Fibroblast of lung (primary cell): Measurements from ENCODE around the gene RPH3AL. TPM values are rescaled to one million over a fixed set of nuclear protein-coding genes. Genes with fewer than 3 reads are reported as not detected.

ENCODE experiments used
- DNase-seq, 2 donors: peaks; one replicate each; pipeline versions ENCODE4 v3.0.0 to v3.0.0-alpha.2; 2010; ENCODE audit warnings: low read depth in 2 of 2
- H2AFZ ChIP-seq: 2 replicates; pipeline ENCODE4 v1.5.1; 2012; ENCODE audit warnings: low read length, control low read depth, inconsistent platforms
- H3K27ac ChIP-seq: 2 replicates; pipeline ENCODE4 v1.5.1; 2011; ENCODE audit warnings: low read length, control low read depth; ENCODE audit not compliant: insufficient read depth
- H3K27me3 ChIP-seq: 2 replicates; pipeline ENCODE4 v1.5.1; 2011; ENCODE audit warnings: mild to moderate bottlenecking, low read length; ENCODE audit not compliant: control insufficient read depth, insufficient read depth
- H3K36me3 ChIP-seq: 2 replicates; pipeline ENCODE4 v1.5.1; 2011; ENCODE audit warnings: low read length; ENCODE audit not compliant: control insufficient read depth, insufficient read depth
- H3K4me1 ChIP-seq: 2 replicates; pipeline ENCODE4 v1.5.1; 2011; ENCODE audit warnings: low read length; ENCODE audit not compliant: control insufficient read depth, insufficient read depth; ENCODE audit errors: extremely low read depth
- H3K4me2 ChIP-seq: 2 replicates; pipeline ENCODE4 v1.5.1; 2011; ENCODE audit warnings: low read length, control low read depth; ENCODE audit not compliant: insufficient read depth; ENCODE audit errors: extremely low read depth
- H3K4me3 ChIP-seq, 4 experiments: fragments of 200-600 bp in 1 of 4; sonication (generic) in 1 of 4; replicated peaks in 1 of 4; 2 replicates each; pipeline ENCODE4 v1.5.1; 2011 to 2016; ENCODE audit warnings: low read length in 4 of 4, low read depth in 3 of 4, mild to moderate bottlenecking in 3 of 4, control low read depth in 2 of 4, inconsistent platforms in 1 of 4, mixed read lengths in 1 of 4; ENCODE audit not compliant: insufficient read depth in 1 of 4; ENCODE audit errors: control extremely low read depth in 1 of 4
- H3K79me2 ChIP-seq: 2 replicates; pipeline ENCODE4 v1.5.1; 2012; ENCODE audit warnings: mild to moderate bottlenecking, low read length, inconsistent platforms; ENCODE audit not compliant: control insufficient read depth, insufficient read depth
- H3K9ac ChIP-seq: 2 replicates; pipeline ENCODE4 v1.5.1; 2011; ENCODE audit warnings: mild to moderate bottlenecking, low read length, control low read depth; ENCODE audit not compliant: insufficient read depth
- H3K9me3 ChIP-seq: 2 replicates; pipeline ENCODE4 v1.5.1; 2012; ENCODE audit warnings: low read depth, low read length; ENCODE audit not compliant: control insufficient read depth, insufficient read depth
- H4K20me1 ChIP-seq: 2 replicates; pipeline ENCODE4 v1.5.1; 2011; ENCODE audit warnings: low read length; ENCODE audit not compliant: control insufficient read depth, insufficient read depth; ENCODE audit errors: extremely low read depth
- EZH2 ChIP-seq: IDR thresholded peaks from 2 replicates; pipeline ENCODE4 v1.5.1; 2012; ENCODE audit warnings: low read length, control low read depth, mild to moderate bottlenecking; ENCODE audit errors: missing control alignments
- polyA plus RNA-seq, 2 donors: library from polyadenylated mRNA; depleted of rRNA in 1 of 2; stranded (reverse) in 1 of 2; unstranded in 1 of 2; fragments of >200 nt; gene quantifications; 2 replicates each; pipeline ENCODE4 v1.2.1, GENCODE V29; 2011 to 2012; ENCODE audit warnings: missing spikeins in 1 of 2
- total RNA-seq: library from RNA; depleted of rRNA; stranded (reverse); fragments of >200 nt; gene quantifications from 2 replicates; pipeline ENCODE4 v1.2.1, GENCODE V29; 2014
- TF ChIP-seq, protein P1 (sequence below), 2 donors: IDR thresholded peaks in 1 of 2; conservative IDR thresholded peaks in 1 of 2; 1 replicate in 1 of 2; 2 replicates in 1 of 2; pipeline ENCODE4 v1.5.1; 2011 to 2012; ENCODE audit warnings: low read length in 2 of 2, control low read depth in 1 of 2, inconsistent platforms in 1 of 2, low read depth in 1 of 2, mild to moderate bottlenecking in 1 of 2

RPH3AL gene
- total and polyA plus RNA-seq, 2 donors (not counting 1 experiment from before 2014, with no cell fraction given): 0.49 to 3.0 TPM

- no peak overlapping the region for H3K27ac ChIP-seq
- H2AFZ ChIP-seq: no peak overlapping the region
- no peaks in the 10 kb centered on the region for H3K79me2 ChIP-seq
- H3K9ac ChIP-seq: no peak overlapping the region
- peak overlapping the region; percentile 20 for H3K4me2 ChIP-seq
- DNase-seq: peak in 1 of 2 donors; percentile 19
- peak overlapping the region in 1 of 4 experiments; percentile 40 for H3K4me3 ChIP-seq
- no peaks in the 10 kb centered on the region for H3K4me1 ChIP-seq
- no peak for TF ChIP-seq EZH2
- TF ChIP-seq, protein P1, sequence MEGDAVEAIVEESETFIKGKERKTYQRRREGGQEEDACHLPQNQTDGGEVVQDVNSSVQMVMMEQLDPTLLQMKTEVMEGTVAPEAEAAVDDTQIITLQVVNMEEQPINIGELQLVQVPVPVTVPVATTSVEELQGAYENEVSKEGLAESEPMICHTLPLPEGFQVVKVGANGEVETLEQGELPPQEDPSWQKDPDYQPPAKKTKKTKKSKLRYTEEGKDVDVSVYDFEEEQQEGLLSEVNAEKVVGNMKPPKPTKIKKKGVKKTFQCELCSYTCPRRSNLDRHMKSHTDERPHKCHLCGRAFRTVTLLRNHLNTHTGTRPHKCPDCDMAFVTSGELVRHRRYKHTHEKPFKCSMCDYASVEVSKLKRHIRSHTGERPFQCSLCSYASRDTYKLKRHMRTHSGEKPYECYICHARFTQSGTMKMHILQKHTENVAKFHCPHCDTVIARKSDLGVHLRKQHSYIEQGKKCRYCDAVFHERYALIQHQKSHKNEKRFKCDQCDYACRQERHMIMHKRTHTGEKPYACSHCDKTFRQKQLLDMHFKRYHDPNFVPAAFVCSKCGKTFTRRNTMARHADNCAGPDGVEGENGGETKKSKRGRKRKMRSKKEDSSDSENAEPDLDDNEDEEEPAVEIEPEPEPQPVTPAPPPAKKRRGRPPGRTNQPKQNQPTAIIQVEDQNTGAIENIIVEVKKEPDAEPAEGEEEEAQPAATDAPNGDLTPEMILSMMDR (conservative IDR thresholded peaks at IDR 0.05 in 1 of 2, IDR thresholded peaks at IDR 0.05 in 1 of 2; ENCODE audit: low read depth in 1 of 2, low read length in 2 of 2): no peak
- H3K9me3 ChIP-seq: no peaks in the 10 kb centered on the region
- H3K27me3 ChIP-seq: no peaks in the 10 kb centered on the region
- H3K36me3 ChIP-seq: no peaks in the 10 kb centered on the region
- no peaks in the 10 kb centered on the region for H4K20me1 ChIP-seq
Observed at GRCh38 chr17:385178-385835, 32.7 kb upstream of the RPH3AL start.

DNA sequence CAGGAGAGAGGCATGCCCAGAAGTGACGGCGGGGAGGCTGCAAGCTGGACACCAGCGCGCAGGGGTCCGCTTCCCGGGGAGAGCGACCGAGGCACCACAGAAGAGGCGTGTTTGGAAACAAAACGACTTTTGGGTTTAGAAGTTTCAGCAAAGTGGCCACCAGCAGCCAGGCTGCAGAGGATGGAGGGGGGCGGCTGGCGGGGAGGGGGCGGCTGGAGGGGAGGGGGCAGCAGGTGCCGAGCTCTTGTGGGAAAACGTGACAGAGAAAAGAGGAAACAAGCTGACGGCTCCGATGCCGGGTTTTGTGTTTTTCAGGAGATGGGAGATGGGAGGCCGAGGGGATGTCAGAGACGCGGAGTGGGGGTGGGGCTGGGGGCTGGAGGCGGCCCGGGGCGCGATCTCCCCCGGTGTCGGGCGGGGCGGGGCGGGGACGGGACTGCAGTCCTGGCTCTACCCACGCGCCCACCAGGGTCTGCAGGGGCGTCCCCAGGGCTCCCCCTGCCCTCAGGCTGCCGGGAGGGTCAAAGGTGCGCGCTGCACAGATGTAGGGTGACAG lies 32.1 kb upstream of the RPH3AL start:
- no peaks in the 10 kb centered on the region for H3K9me3 ChIP-seq
- H2AFZ ChIP-seq: no peak overlapping the region
- no peak for DNase-seq
- H3K9ac ChIP-seq: no peak overlapping the region
- no peak overlapping the region for H3K4me3 ChIP-seq
- no peak overlapping the region for H3K4me2 ChIP-seq
- H3K27me3 ChIP-seq: no peaks in the 10 kb centered on the region
- H3K79me2 ChIP-seq: no peaks in the 10 kb centered on the region
- H3K36me3 ChIP-seq: no peaks in the 10 kb centered on the region
- no peak for TF ChIP-seq EZH2
- TF ChIP-seq, protein P1 (conservative IDR thresholded peaks at IDR 0.05 in 1 of 2, IDR thresholded peaks at IDR 0.05 in 1 of 2; ENCODE audit: low read depth in 1 of 2, low read length in 2 of 2): no peak
- H3K27ac ChIP-seq: no peak overlapping the region
- H3K4me1 ChIP-seq: no peaks in the 10 kb centered on the region
- no peaks in the 10 kb centered on the region for H4K20me1 ChIP-seq

GRCh38 chr17:383771-384621 lies 31.4 kb upstream of the RPH3AL start:
- H2AFZ ChIP-seq: no peak overlapping the region
- H3K9me3 ChIP-seq: no peaks in the 10 kb centered on the region
- H3K4me3 ChIP-seq: no peak overlapping the region
- no peak overlapping the region for H3K27ac ChIP-seq
- H3K36me3 ChIP-seq: no peaks in the 10 kb centered on the region
- H3K79me2 ChIP-seq: no peaks in the 10 kb centered on the region
- H3K9ac ChIP-seq: no peak overlapping the region
- H3K4me2 ChIP-seq: no peak overlapping the region
- no peaks in the 10 kb centered on the region for H4K20me1 ChIP-seq
- no peaks in the 10 kb centered on the region for H3K4me1 ChIP-seq
- TF ChIP-seq, protein P1 (conservative IDR thresholded peaks at IDR 0.05 in 1 of 2, IDR thresholded peaks at IDR 0.05 in 1 of 2; ENCODE audit: low read depth in 1 of 2, low read length in 2 of 2): no peak
- no peak for TF ChIP-seq EZH2
- no peaks in the 10 kb centered on the region for H3K27me3 ChIP-seq
- DNase-seq: no peak
